GM23338 (cell line): ENCODE data around the gene MYLK. TPM values are rescaled to one million over a fixed set of nuclear protein-coding genes. Genes with fewer than 3 reads are reported as not detected.

Source experiments
- ATAC-seq: fragments of 200-7000 bp; cut with Tn5 transposase; 3 replicates; pipeline ENCODE4 v1.9.1; 2020
- DNase-seq: peaks from one replicate; pipeline ENCODE4 v3.0.0-alpha.2; 2015; ENCODE audit warnings: low spot score
- H2AFZ ChIP-seq: fragments of 200-600 bp; sonication (generic); 2 replicates; pipeline ENCODE4 v1.8.0; 2016; ENCODE audit warnings: antibody characterized with exemption, mild to moderate bottlenecking, moderate library complexity
- H3F3A ChIP-seq: fragments of 200-600 bp; sonication (generic); replicated peaks from 2 replicates; pipeline ENCODE4 v1.8.0; 2017; ENCODE audit warnings: antibody characterized with exemption, mixed run types, low read depth
- H3K27ac ChIP-seq: fragments of 200-600 bp; sonication (generic); 2 replicates; pipeline ENCODE4 v1.6.1; 2016; ENCODE audit warnings: low read depth
- H3K27me3 ChIP-seq: fragments of 200-600 bp; sonication (generic); 2 replicates; pipeline ENCODE4 v1.8.0; 2016; ENCODE audit warnings: mild to moderate bottlenecking, mixed run types, moderate library complexity; ENCODE audit not compliant: insufficient read depth
- H3K36me3 ChIP-seq: fragments of 200-600 bp; sonication (generic); 2 replicates; pipeline ENCODE4 v1.8.0; 2016; ENCODE audit warnings: mild to moderate bottlenecking; ENCODE audit not compliant: insufficient read depth
- H3K4me1 ChIP-seq: fragments of 200-600 bp; sonication (generic); 2 replicates; pipeline ENCODE4 v1.8.0; 2016; ENCODE audit warnings: mild to moderate bottlenecking, moderate library complexity; ENCODE audit not compliant: insufficient read depth
- H3K4me2 ChIP-seq: fragments of 200-600 bp; sonication (generic); 2 replicates; pipeline ENCODE4 v1.7.1; 2017; ENCODE audit warnings: mixed run types
- H3K4me3 ChIP-seq: fragments of 200-600 bp; sonication (generic); 2 replicates; pipeline ENCODE4 v1.6.1; 2016; ENCODE audit warnings: mixed run types
- H3K79me2 ChIP-seq: fragments of 200-600 bp; sonication (generic); replicated peaks from 2 replicates; pipeline ENCODE4 v1.8.0; 2017; ENCODE audit warnings: mild to moderate bottlenecking; ENCODE audit not compliant: insufficient read depth
- H3K9me2 ChIP-seq: fragments of 200-600 bp; sonication (generic); 2 replicates; pipeline ENCODE4 v1.8.0; 2017; ENCODE audit not compliant: insufficient read depth
- H4K20me1 ChIP-seq: fragments of 200-600 bp; sonication (generic); replicated peaks from 2 replicates; pipeline ENCODE4 v1.8.0; 2017; ENCODE audit warnings: mild to moderate bottlenecking; ENCODE audit not compliant: insufficient read depth
- H3K27ac Mint-ChIP-seq: 2 replicates; pipeline ENCODE4 v1.8.0; 2020; ENCODE audit warnings: inconsistent platforms, mild to moderate bottlenecking, moderate library complexity, mixed read lengths
- H3K27me3 Mint-ChIP-seq: 3 replicates; pipeline ENCODE4 v1.8.0; 2022; ENCODE audit warnings: low read depth, mild to moderate bottlenecking, moderate library complexity, mixed read lengths, inconsistent platforms; ENCODE audit not compliant: insufficient read depth, poor library complexity
- H3K36me3 Mint-ChIP-seq: 3 replicates; pipeline ENCODE4 v1.8.0; 2021; ENCODE audit warnings: low read depth, mild to moderate bottlenecking, inconsistent platforms, moderate library complexity, mixed read lengths
- H3K4me1 Mint-ChIP-seq: 3 replicates; pipeline ENCODE4 v1.8.0; 2020; ENCODE audit warnings: mild to moderate bottlenecking, inconsistent platforms, mixed read lengths
- H3K4me3 Mint-ChIP-seq: 3 replicates; pipeline ENCODE4 v1.8.0; 2021; ENCODE audit warnings: moderate library complexity, mild to moderate bottlenecking, inconsistent platforms, mixed read lengths
- H3K9me3 Mint-ChIP-seq: 3 replicates; pipeline ENCODE4 v1.8.0; 2020; ENCODE audit warnings: moderate library complexity, mild to moderate bottlenecking, inconsistent platforms, mixed read lengths
- CREB1 ChIP-seq: fragments of 250-450 bp; sonication (Bioruptor Pico); IDR thresholded peaks from 2 replicates; pipeline ENCODE4 v1.5.0; 2020; ENCODE audit warnings: low read depth, mild to moderate bottlenecking, moderate library complexity
- ETS1 ChIP-seq: IDR thresholded peaks from 2 replicates; pipeline ENCODE4 v1.6.1; 2016; ENCODE audit warnings: antibody characterized with exemption
- EZH2 ChIP-seq: fragments of 200-600 bp; sonication (generic); IDR thresholded peaks from one replicate; pipeline ENCODE4 v1.8.0; 2017; ENCODE audit warnings: antibody characterized with exemption, mild to moderate bottlenecking, low read depth; ENCODE audit not compliant: unreplicated experiment
- JUNB ChIP-seq: IDR thresholded peaks from one replicate; pipeline ENCODE4 v1.6.1; 2016; ENCODE audit warnings: antibody characterized with exemption; ENCODE audit not compliant: unreplicated experiment
- POLR2AphosphoS5 ChIP-seq: IDR thresholded peaks from 2 replicates; pipeline ENCODE4 v1.6.1; 2016; ENCODE audit warnings: antibody characterized with exemption, low read depth
- REST ChIP-seq: IDR thresholded peaks from one replicate; pipeline ENCODE4 v1.6.1; 2018; ENCODE audit warnings: antibody characterized with exemption; ENCODE audit not compliant: unreplicated experiment
- ZNF114 ChIP-seq: fragments of 250-450 bp; sonication (Bioruptor Pico); IDR thresholded peaks from 2 replicates; pipeline ENCODE4 v1.5.0; 2020; ENCODE audit warnings: mild to moderate bottlenecking, moderate library complexity
- ZNF331 ChIP-seq: fragments of 250-450 bp; sonication (Bioruptor Pico); IDR thresholded peaks from 2 replicates; pipeline ENCODE4 v1.5.0; 2020; ENCODE audit warnings: low read depth, mild to moderate bottlenecking, moderate library complexity
- ZNF462 ChIP-seq: fragments of 250-450 bp; sonication (Bioruptor Pico); IDR thresholded peaks from 2 replicates; pipeline ENCODE4 v1.5.0; 2020; ENCODE audit warnings: mild to moderate bottlenecking, moderate library complexity
- long read RNA-seq: library from polyadenylated mRNA; unstranded; transcript quantifications from one replicate; pipeline ENCODE4 v2.0.0, GENCODE V29; 2020; ENCODE audit not compliant: unreplicated experiment
- polyA plus RNA-seq: library from polyadenylated mRNA; unstranded; fragments of >200 nt; fragmentation: Nextera tagmentation; extraction: Ambion mirVana; gene quantifications from 2 replicates; pipeline ENCODE4 v1.2.1, GENCODE V29; 2016
- total RNA-seq: library from RNA; depleted of rRNA; stranded (reverse); fragments of >200 nt; shearing (Covaris generic); gene quantifications from 2 replicates; pipeline ENCODE4 v1.2.3, GENCODE V29; 2014; rRNA removed

The MYLK gene
- total RNA-seq (16.2 and 17.9 TPM in 2 replicates), polyA plus RNA-seq (11.5 and 13.2 TPM in 2 replicates)
- long read RNA-seq = 0 reads

- Mint-ChIP-seq H3K4me3 (peak within 1 kb of the TSS; percentile 84), H3K36me3 (peaks cover 2% of the 10 kb centered on the region; the same call in 2 of the 3 replicates), H3K9me3 (peaks cover 3% of the 10 kb centered on the region; the same call in 2 of the 3 replicates), H3K4me1 (peaks cover 23% of the 10 kb centered on the region), H3K27ac (no peak within 1 kb of the TSS), H3K27me3 (peaks cover 25% of the 10 kb centered on the region)
- Histone ChIP-seq H3K9me2 (peaks cover 8% of the 10 kb centered on the region; the same call in 1 of the 2 replicates), H3F3A (0 out of 2 replicates have a peak, but pooled peaks cover 7% of the 10 kb centered on the region), H3K4me1 (peaks cover 21% of the 10 kb centered on the region), H3K4me3 (peak within 1 kb of the TSS; percentile 94), H3K4me2 (peak within 1 kb of the TSS; percentile 96), H4K20me1 (no peaks in the 10 kb centered on the region; the same call in 1 of the 2 replicates), H3K27ac (peak within 1 kb of the TSS; percentile 84; the same call in 1 of the 2 replicates), H2AFZ (peak within 1 kb of the TSS; percentile 99), H3K27me3 (peaks cover 13% of the 10 kb centered on the region), H3K79me2 (no peaks in the 10 kb centered on the region), H3K36me3 (no peaks in the 10 kb centered on the region)
- no peak for TF ChIP-seq JUNB
- TF ChIP-seq POLR2AphosphoS5 = peak; percentile 49; the same call in 1 of the 2 replicates
- DNase-seq (peak; percentile 98), ATAC-seq (peak; percentile 93)
These were observed at the start of gene MYLK for GRCh38 chr3:123884203-123884831. Gene MYLK (minus strand): TSS chr3:123884332. CDS start chr3:123793841, 90,491 bp downstream.

- no peak for ATAC-seq
- Histone ChIP-seq H4K20me1 (no peaks in the 10 kb centered on the region), H3K4me1 (no peaks in the 10 kb centered on the region), H3K27ac (no peak overlapping the region), H3K36me3 (peaks cover 13% of the 10 kb centered on the region), H3K79me2 (no peaks in the 10 kb centered on the region), H3K4me3 (no peak overlapping the region), H3K4me2 (no peak overlapping the region), H3K27me3 (no peaks in the 10 kb centered on the region), H3K9me2 (no peaks in the 10 kb centered on the region), H3F3A (no peaks in the 10 kb centered on the region), H2AFZ (no peak overlapping the region)
- Mint-ChIP-seq H3K27me3 (no peaks in the 10 kb centered on the region), H3K36me3 (peaks cover 51% of the 10 kb centered on the region), H3K27ac (no peak overlapping the region), H3K4me3 (no peak overlapping the region), H3K4me1 (no peaks in the 10 kb centered on the region), H3K9me3 (no peaks in the 10 kb centered on the region)
- DNase-seq = no peak
- no peak for TF ChIP-seq ZNF114
- no peak for TF ChIP-seq ZNF462 (CRISPR knock-in tag)
- TF ChIP-seq REST = no peak
- TF ChIP-seq EZH2 = no peak
- no peak for TF ChIP-seq CREB1 (CRISPR knock-in tag)
- TF ChIP-seq POLR2AphosphoS5 = no peak
- TF ChIP-seq ETS1 = no peak
- no peak for TF ChIP-seq ZNF331 (CRISPR knock-in tag)
These were observed 46.3 kb upstream of the MYLK start for GRCh38 chr3:123930445-123930844.
